ENCODE data around the gene FHOD3.

Gene FHOD3

GRCh38 chr18:36582988-36583745 is 285.7 kb downstream of the FHOD3 start:
- no peak overlapping the region for H3K4me2 ChIP-seq
- TF ChIP-seq Cebpa-rat (IDR thresholded peaks at IDR 0.05) = no peak
- peaks cover 7% of the 10 kb centered on the region for H3K9me3 ChIP-seq
- H4K20me1 ChIP-seq = no peaks in the 10 kb centered on the region
- no peak overlapping the region for H3K27ac ChIP-seq
- H3K4me1 ChIP-seq = no peaks in the 10 kb centered on the region
- no peaks in the 10 kb centered on the region for H3K36me3 ChIP-seq
- H3K4me3 ChIP-seq = no peak overlapping the region
- H3K9ac ChIP-seq = no peak overlapping the region
- H3K27me3 ChIP-seq = no peaks in the 10 kb centered on the region

GRCh38 chr18:36589857-36590543 is 292.5 kb downstream of the FHOD3 start:
- H3K9ac ChIP-seq = no peak overlapping the region
- no peak overlapping the region for H3K4me3 ChIP-seq
- H4K20me1 ChIP-seq = no peaks in the 10 kb centered on the region
- H3K27ac ChIP-seq = no peak overlapping the region
- H3K27me3 ChIP-seq = no peaks in the 10 kb centered on the region
- no peaks in the 10 kb centered on the region for H3K36me3 ChIP-seq
- H3K9me3 ChIP-seq = no peaks in the 10 kb centered on the region
- H3K4me1 ChIP-seq = peaks cover 10% of the 10 kb centered on the region
- no peak for TF ChIP-seq Cebpa-rat (IDR thresholded peaks at IDR 0.05)
- no peak overlapping the region for H3K4me2 ChIP-seq

GRCh38 chr18:36590621-36591580 is 293.4 kb downstream of the FHOD3 start:
- Histone ChIP-seq H4K20me1 (no peaks in the 10 kb centered on the region), H3K36me3 (no peaks in the 10 kb centered on the region), H3K9ac (no peak overlapping the region), H3K4me1 (peaks cover 15% of the 10 kb centered on the region), H3K9me3 (no peaks in the 10 kb centered on the region), H3K27me3 (no peaks in the 10 kb centered on the region), H3K27ac (no peak overlapping the region), H3K4me3 (no peak overlapping the region), H3K4me2 (no peak overlapping the region)
- no peak for TF ChIP-seq Cebpa-rat (IDR thresholded peaks at IDR 0.05)

- no peaks in the 10 kb centered on the region for H3K27me3 ChIP-seq
- H3K27ac ChIP-seq = no peak overlapping the region
- H3K4me2 ChIP-seq = no peak overlapping the region
- no peaks in the 10 kb centered on the region for H3K9me3 ChIP-seq
- no peak overlapping the region for H3K9ac ChIP-seq
- no peak overlapping the region for H3K4me3 ChIP-seq
- H4K20me1 ChIP-seq = no peaks in the 10 kb centered on the region
- no peak for TF ChIP-seq Cebpa-rat (IDR thresholded peaks at IDR 0.05)
- H3K36me3 ChIP-seq = no peaks in the 10 kb centered on the region
- peaks cover 15% of the 10 kb centered on the region for H3K4me1 ChIP-seq
These were observed 294.8 kb downstream of the FHOD3 start for GRCh38 chr18:36592282-36592681.

- H3K27ac ChIP-seq = no peak overlapping the region
- H3K4me2 ChIP-seq = no peak overlapping the region
- H3K9me3 ChIP-seq = no peaks in the 10 kb centered on the region
- H4K20me1 ChIP-seq = no peaks in the 10 kb centered on the region
- TF ChIP-seq Cebpa-rat (IDR thresholded peaks at IDR 0.05) = no peak
- H3K27me3 ChIP-seq = no peaks in the 10 kb centered on the region
- no peaks in the 10 kb centered on the region for H3K36me3 ChIP-seq
- no peak overlapping the region for H3K9ac ChIP-seq
- peaks cover 15% of the 10 kb centered on the region for H3K4me1 ChIP-seq
- no peak overlapping the region for H3K4me3 ChIP-seq
These were observed 295.5 kb downstream of the FHOD3 start for GRCh38 chr18:36593001-36593400.

GRCh38 chr18:36593641-36594040 is 296.1 kb downstream of the FHOD3 start:
- Histone ChIP-seq H3K27ac (no peak overlapping the region), H4K20me1 (no peaks in the 10 kb centered on the region), H3K4me3 (no peak overlapping the region), H3K27me3 (no peaks in the 10 kb centered on the region), H3K4me2 (no peak overlapping the region), H3K9ac (no peak overlapping the region), H3K4me1 (peaks cover 15% of the 10 kb centered on the region), H3K36me3 (no peaks in the 10 kb centered on the region), H3K9me3 (no peaks in the 10 kb centered on the region)
- TF ChIP-seq Cebpa-rat (IDR thresholded peaks at IDR 0.05) = no peak

GRCh38 chr18:36594621-36595020 is 297.1 kb downstream of the FHOD3 start:
- Histone ChIP-seq H3K4me3 (no peak overlapping the region), H3K36me3 (no peaks in the 10 kb centered on the region), H3K4me2 (peak overlapping the region; percentile 26), H3K4me1 (peaks cover 15% of the 10 kb centered on the region), H3K9me3 (no peaks in the 10 kb centered on the region), H3K27ac (peak overlapping the region; percentile 27; the same call in 1 of the 2 replicates), H4K20me1 (no peaks in the 10 kb centered on the region), H3K27me3 (no peaks in the 10 kb centered on the region), H3K9ac (no peak overlapping the region)
- no peak for TF ChIP-seq Cebpa-rat (IDR thresholded peaks at IDR 0.05)

DNA sequence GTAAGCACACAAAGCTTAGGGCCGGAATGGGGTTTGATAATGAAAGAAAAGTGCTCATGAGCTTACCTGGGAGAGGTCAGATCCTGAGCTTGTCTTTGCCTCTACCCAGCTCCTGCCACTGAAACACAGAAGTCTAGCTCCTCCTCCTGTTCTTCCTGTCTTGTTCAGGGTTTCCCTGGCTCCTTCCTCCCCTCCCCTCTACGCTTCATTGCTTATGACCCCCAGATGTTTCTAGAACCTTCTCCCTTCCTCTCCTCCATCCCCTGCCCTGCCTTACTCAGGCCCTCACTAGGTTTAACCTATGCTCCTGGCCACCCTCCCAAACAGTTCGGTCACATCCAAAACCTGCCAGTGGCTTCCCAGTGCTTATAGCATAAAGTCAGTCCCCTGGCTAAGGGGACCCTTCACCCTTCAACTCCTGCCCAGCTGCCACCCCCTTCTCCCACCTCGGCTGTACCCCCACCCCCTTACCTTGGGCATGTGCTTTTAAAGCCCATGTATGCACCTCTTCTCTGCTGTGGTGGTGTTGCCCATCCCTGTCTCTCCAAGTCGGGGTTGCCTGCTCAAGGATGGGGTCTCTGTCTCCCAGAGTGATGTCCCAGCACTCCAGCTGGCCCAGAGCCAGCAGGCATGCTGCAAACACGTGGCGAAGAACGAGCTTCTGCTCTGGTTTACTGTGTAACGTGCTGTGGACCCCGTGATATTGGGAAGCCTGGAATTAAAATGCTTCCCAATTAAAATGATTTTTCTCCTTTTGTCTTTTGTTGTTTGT is 297.7 kb downstream of the FHOD3 start:
- peak overlapping the region; percentile 26 for H3K4me2 ChIP-seq
- no peak for TF ChIP-seq Cebpa-rat (IDR thresholded peaks at IDR 0.05)
- no peaks in the 10 kb centered on the region for H4K20me1 ChIP-seq
- no peak overlapping the region for H3K9ac ChIP-seq
- H3K36me3 ChIP-seq = no peaks in the 10 kb centered on the region
- H3K27ac ChIP-seq = peak overlapping the region; percentile 27; the same call in 1 of the 2 replicates
- H3K9me3 ChIP-seq = no peaks in the 10 kb centered on the region
- H3K4me3 ChIP-seq = no peak overlapping the region
- H3K4me1 ChIP-seq = peaks cover 19% of the 10 kb centered on the region
- no peaks in the 10 kb centered on the region for H3K27me3 ChIP-seq

DNA sequence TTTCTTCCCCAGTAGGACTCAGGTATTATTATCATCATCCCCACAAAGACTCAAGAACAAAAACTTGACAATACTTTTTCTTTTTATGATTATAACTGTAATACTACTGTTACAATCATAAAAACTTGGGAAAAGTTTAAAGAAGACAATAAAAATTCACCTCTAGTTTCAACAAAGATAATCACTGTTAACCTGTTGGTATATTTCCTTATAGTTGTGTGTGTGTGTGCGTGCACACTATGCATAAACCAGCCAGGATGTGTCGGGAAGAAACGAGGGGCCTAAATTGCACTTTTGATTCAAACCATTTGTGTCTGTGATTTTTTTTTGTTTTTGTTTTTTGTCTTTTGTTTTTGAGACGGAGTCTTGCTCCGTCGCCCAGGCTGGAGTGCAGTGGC is 298.3 kb downstream of the FHOD3 start:
- Histone ChIP-seq H3K4me1 (peaks cover 25% of the 10 kb centered on the region), H3K27ac (no peak overlapping the region), H3K27me3 (no peaks in the 10 kb centered on the region), H3K9me3 (no peaks in the 10 kb centered on the region), H3K4me3 (no peak overlapping the region), H3K9ac (no peak overlapping the region), H4K20me1 (no peaks in the 10 kb centered on the region), H3K4me2 (no peak overlapping the region), H3K36me3 (no peaks in the 10 kb centered on the region)
- TF ChIP-seq Cebpa-rat (IDR thresholded peaks at IDR 0.05) = no peak

All from BLaER1 (cell line).